ENCODE data around the gene CNIH1.

CNIH1 gene

GRCh38 chr14:54440873-54441868 lies at the start of gene CNIH1:
Gene CNIH1, minus strand, starts transcription at chr14:54441374. Its CDS starts 47 bp downstream, at chr14:54441327.
- DNase-seq (ENCODE audit: low read depth, low spot score): peak; percentile 94

GRCh38 chr14:54490445-54491175 lies 49.4 kb upstream of the CNIH1 start:
- DNase-seq (ENCODE audit: low read depth, low spot score): no peak

- peak; percentile 83 for DNase-seq (ENCODE audit: low read depth, low spot score)
Measured at GRCh38 chr14:54489731-54490444, 48.7 kb upstream of the CNIH1 start.

GRCh38 chr14:54489318-54489683 lies 48.1 kb upstream of the CNIH1 start:
- no peak for DNase-seq (ENCODE audit: low read depth, low spot score)

- DNase-seq (ENCODE audit: low read depth, low spot score): peak; percentile 96
Measured at GRCh38 chr14:54488646-54489317, 47.6 kb upstream of the CNIH1 start, which contains the start of gene GMFB. Gene GMFB, minus strand, starts transcription at chr14:54488980. Its CDS starts 53 bp downstream, at chr14:54488927.

GRCh38 chr14:54488318-54488645 lies 47.1 kb upstream of the CNIH1 start:
- DNase-seq (ENCODE audit: low read depth, low spot score): no peak

- DNase-seq (ENCODE audit: low read depth, low spot score): no peak
Measured at GRCh38 chr14:54487771-54488170, 46.6 kb upstream of the CNIH1 start.

GRCh38 chr14:54486685-54487084 lies 45.5 kb upstream of the CNIH1 start:
- no peak for DNase-seq (ENCODE audit: low read depth, low spot score)

GRCh38 chr14:54483846-54484245 lies 42.7 kb upstream of the CNIH1 start:
- DNase-seq (ENCODE audit: low read depth, low spot score): no peak

- no peak for DNase-seq (ENCODE audit: low read depth, low spot score)
Measured at GRCh38 chr14:54483073-54483745, 42.0 kb upstream of the CNIH1 start.

- DNase-seq (ENCODE audit: low read depth, low spot score): no peak
Measured at GRCh38 chr14:54481695-54482094, 40.5 kb upstream of the CNIH1 start.

GRCh38 chr14:54480830-54481562 lies 39.8 kb upstream of the CNIH1 start:
- DNase-seq (ENCODE audit: low read depth, low spot score): no peak

GRCh38 chr14:54478636-54479215 lies 37.6 kb upstream of the CNIH1 start:
- DNase-seq (ENCODE audit: low read depth, low spot score): peak; percentile 24

GRCh38 chr14:54475911-54476310 lies 34.7 kb upstream of the CNIH1 start:
- no peak for DNase-seq (ENCODE audit: low read depth, low spot score)

- no peak for DNase-seq (ENCODE audit: low read depth, low spot score)
Measured at GRCh38 chr14:54475187-54475899, 34.2 kb upstream of the CNIH1 start.

- no peak for DNase-seq (ENCODE audit: low read depth, low spot score)
Measured at GRCh38 chr14:54474232-54474793, 33.1 kb upstream of the CNIH1 start.

GRCh38 chr14:54472315-54472714 lies 31.1 kb upstream of the CNIH1 start:
- peak; percentile 63 for DNase-seq (ENCODE audit: low read depth, low spot score)

GRCh38 chr14:54471641-54472040 lies 30.5 kb upstream of the CNIH1 start:
- no peak for DNase-seq (ENCODE audit: low read depth, low spot score)

- no peak for DNase-seq (ENCODE audit: low read depth, low spot score)
Measured at GRCh38 chr14:54470701-54471100, 29.5 kb upstream of the CNIH1 start.
